ENCODE measurements around the gene LRRC8A. TPM values are rescaled to one million over a fixed set of nuclear protein-coding genes. Genes with fewer than 3 reads are reported as not detected.

The LRRC8A gene
- total RNA-seq, 1 donor from 2014 or later: 93.0 TPM

DNA sequence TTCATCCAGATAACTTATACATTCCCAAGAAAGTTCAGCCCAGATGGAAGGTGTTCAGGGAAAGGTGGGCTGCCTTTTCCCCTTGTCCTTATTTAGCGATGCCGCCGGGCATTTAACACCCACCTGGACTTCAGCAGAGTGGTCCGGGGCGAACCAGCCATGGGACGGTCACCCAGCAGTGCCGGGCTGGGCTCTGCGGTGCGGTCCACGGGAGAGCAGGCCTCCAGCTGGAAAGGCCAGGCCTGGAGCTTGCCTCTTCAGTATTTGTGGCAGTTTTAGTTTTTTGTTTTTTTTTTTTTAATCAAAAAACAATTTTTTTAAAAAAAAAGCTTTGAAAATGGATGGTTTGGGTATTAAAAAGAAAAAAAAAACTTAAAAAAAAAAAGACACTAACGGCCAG lies 34.8 kb downstream of the LRRC8A start:
- Mint-ChIP-seq H3K4me3 (ENCODE audit: unreplicated experiment) (no peak overlapping the region), H3K4me1 (ENCODE audit: low read depth, unreplicated experiment) (peaks cover 19% of the 10 kb centered on the region), H3K9me3 (ENCODE audit: unreplicated experiment) (peaks cover 10% of the 10 kb centered on the region), H3K36me3 (ENCODE audit: unreplicated experiment) (no peaks in the 10 kb centered on the region), H3K27ac (ENCODE audit: unreplicated experiment) (no peak overlapping the region), H3K27me3 (ENCODE audit: unreplicated experiment) (peaks cover 18% of the 10 kb centered on the region)
- DNase-seq: no peak
- TF ChIP-seq, protein P1, sequence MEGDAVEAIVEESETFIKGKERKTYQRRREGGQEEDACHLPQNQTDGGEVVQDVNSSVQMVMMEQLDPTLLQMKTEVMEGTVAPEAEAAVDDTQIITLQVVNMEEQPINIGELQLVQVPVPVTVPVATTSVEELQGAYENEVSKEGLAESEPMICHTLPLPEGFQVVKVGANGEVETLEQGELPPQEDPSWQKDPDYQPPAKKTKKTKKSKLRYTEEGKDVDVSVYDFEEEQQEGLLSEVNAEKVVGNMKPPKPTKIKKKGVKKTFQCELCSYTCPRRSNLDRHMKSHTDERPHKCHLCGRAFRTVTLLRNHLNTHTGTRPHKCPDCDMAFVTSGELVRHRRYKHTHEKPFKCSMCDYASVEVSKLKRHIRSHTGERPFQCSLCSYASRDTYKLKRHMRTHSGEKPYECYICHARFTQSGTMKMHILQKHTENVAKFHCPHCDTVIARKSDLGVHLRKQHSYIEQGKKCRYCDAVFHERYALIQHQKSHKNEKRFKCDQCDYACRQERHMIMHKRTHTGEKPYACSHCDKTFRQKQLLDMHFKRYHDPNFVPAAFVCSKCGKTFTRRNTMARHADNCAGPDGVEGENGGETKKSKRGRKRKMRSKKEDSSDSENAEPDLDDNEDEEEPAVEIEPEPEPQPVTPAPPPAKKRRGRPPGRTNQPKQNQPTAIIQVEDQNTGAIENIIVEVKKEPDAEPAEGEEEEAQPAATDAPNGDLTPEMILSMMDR (IDR thresholded peaks at IDR 0.05; ENCODE audit: partially characterized antibody, unreplicated experiment): no peak

DNA sequence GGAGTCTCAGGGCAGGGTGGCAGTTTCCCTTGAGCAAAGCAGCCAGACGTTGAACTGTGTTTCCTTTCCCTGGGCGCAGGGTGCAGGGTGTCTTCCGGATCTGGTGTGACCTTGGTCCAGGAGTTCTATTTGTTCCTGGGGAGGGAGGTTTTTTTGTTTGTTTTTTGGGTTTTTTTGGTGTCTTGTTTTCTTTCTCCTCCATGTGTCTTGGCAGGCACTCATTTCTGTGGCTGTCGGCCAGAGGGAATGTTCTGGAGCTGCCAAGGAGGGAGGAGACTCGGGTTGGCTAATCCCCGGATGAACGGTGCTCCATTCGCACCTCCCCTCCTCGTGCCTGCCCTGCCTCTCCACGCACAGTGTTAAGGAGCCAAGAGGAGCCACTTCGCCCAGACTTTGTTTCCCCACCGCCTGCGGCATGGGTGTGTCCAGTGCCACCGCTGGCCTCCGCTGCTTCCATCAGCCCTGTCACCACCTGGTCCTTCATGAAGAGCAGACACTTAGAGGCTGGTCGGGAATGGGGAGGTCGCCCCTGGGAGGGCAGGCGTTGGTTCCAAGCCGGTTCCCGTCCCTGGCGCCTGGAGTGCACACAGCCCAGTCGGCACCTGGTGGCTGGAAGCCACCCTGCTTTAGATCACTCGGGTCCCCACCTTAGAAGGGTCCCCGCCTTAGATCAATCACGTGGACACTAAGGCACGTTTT lies 35.4 kb downstream of the LRRC8A start:
- H3K36me3 Mint-ChIP-seq (ENCODE audit: unreplicated experiment): no peaks in the 10 kb centered on the region
- no peak for DNase-seq

DNA sequence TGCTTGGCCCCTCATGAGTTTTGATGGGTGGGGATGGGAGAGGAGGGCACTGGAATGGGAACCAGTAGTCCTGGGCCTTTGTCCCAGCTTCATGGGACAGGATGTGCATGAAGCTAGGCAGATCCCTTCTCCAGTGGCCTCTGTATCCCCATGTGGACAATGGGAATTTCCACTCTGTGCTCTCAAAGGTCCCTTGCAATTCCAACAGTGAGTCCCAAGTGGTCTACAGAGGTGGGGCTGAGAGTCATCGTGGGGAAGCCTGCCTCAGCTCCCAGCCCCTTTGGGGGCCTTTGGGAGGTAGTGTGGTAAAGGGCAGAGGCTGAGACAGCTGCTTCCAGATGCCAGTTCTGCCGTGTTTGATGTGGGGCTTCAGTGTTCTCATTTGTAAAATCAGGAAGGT lies 37.0 kb downstream of the LRRC8A start:
- TF ChIP-seq, protein P1 (IDR thresholded peaks at IDR 0.05; ENCODE audit: partially characterized antibody, unreplicated experiment): no peak
- Mint-ChIP-seq H3K27me3 (ENCODE audit: unreplicated experiment) (peaks cover 14% of the 10 kb centered on the region), H3K36me3 (ENCODE audit: unreplicated experiment) (no peaks in the 10 kb centered on the region), H3K27ac (ENCODE audit: unreplicated experiment) (no peak overlapping the region), H3K4me1 (ENCODE audit: low read depth, unreplicated experiment) (peaks cover 15% of the 10 kb centered on the region), H3K4me3 (ENCODE audit: unreplicated experiment) (no peak overlapping the region), H3K9me3 (ENCODE audit: unreplicated experiment) (peaks cover 7% of the 10 kb centered on the region)
- DNase-seq: no peak

More for the DNA sequence above, 35.4 kb downstream of the LRRC8A start:
- peaks cover 18% of the 10 kb centered on the region for H3K27me3 Mint-ChIP-seq (ENCODE audit: unreplicated experiment)
- TF ChIP-seq, protein P1 (IDR thresholded peaks at IDR 0.05; ENCODE audit: partially characterized antibody, unreplicated experiment): no peak
- peaks cover 10% of the 10 kb centered on the region for H3K9me3 Mint-ChIP-seq (ENCODE audit: unreplicated experiment)
- no peak overlapping the region for H3K4me3 Mint-ChIP-seq (ENCODE audit: unreplicated experiment)
- peaks cover 22% of the 10 kb centered on the region for H3K4me1 Mint-ChIP-seq (ENCODE audit: low read depth, unreplicated experiment)
- no peak overlapping the region for H3K27ac Mint-ChIP-seq (ENCODE audit: unreplicated experiment)

DNA sequence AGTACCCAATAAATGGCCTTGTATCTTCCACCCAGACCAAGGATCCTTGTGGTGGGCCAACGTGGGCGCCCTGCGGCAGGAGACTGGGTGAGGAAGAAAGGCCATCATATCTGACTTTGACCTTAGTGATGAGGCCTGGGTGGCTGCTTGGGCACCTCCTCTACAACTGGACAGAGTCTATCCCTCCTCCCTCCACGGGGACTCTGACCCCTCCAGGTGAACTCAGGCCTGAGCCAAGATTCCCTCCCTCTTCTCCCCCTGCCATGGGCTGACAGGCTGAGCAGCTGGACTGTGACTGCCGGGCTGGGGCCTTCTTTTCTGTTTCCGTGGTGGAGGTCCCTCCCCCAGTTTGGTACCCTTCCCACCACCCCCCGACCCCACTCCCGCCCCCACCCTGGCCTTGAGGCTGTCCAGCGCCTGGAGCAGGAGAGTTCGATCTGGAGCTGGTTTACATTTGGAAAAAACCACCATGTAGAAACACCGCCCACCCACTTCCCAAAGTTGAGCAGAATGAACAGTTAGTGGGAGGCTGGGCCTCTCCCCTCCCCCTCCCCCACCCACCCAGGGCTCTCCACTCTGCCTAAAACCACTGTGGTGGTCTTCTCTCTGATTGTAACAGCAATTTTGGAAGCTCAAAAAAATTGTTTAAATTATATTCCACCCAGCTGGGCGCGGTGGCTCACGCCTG lies 37.6 kb downstream of the LRRC8A start:
- TF ChIP-seq, protein P1 (IDR thresholded peaks at IDR 0.05; ENCODE audit: partially characterized antibody, unreplicated experiment): no peak
- Mint-ChIP-seq H3K4me1 (ENCODE audit: low read depth, unreplicated experiment) (peaks cover 15% of the 10 kb centered on the region), H3K4me3 (ENCODE audit: unreplicated experiment) (no peak overlapping the region), H3K27me3 (ENCODE audit: unreplicated experiment) (peaks cover 14% of the 10 kb centered on the region), H3K27ac (ENCODE audit: unreplicated experiment) (no peak overlapping the region), H3K36me3 (ENCODE audit: unreplicated experiment) (no peaks in the 10 kb centered on the region), H3K9me3 (ENCODE audit: unreplicated experiment) (peaks cover 7% of the 10 kb centered on the region)
- no peak for DNase-seq
